BJ (cell line): ENCODE data around the gene BTRC. TPM values are rescaled to one million over a fixed set of nuclear protein-coding genes. Genes with fewer than 3 reads are reported as not detected.

Experiments
- CTCF ChIA-PET: fragments of 350-600 bp; formaldehyde crosslinking; extraction: SDS; loops from one replicate; lab custom pipeline; 2021; ENCODE audit warnings: antibody characterized with exemption, inconsistent platforms; lab: Yijun Ruan, JAX
- POLR2A ChIA-PET: fragments of 300-600 bp; sonication (Branson Sonifier 250); formaldehyde crosslinking; extraction: SDS; loops from one replicate; lab custom pipeline; 2021; ENCODE audit warnings: antibody characterized with exemption; lab: Charles Lee
- DNase-seq: peaks from one replicate; pipeline ENCODE4 v3.0.0-alpha.2; 2011; ENCODE audit warnings: low read depth
- H3K27me3 ChIP-seq: 2 replicates; pipeline ENCODE4 v1.6.0; 2011; ENCODE audit warnings: low read length; ENCODE audit not compliant: control insufficient read depth, insufficient read depth
- H3K36me3 ChIP-seq: 2 replicates; pipeline ENCODE4 v1.5.1; 2011; ENCODE audit warnings: low read length; ENCODE audit not compliant: control insufficient read depth, insufficient read depth
- H3K4me3 ChIP-seq: 2 replicates; pipeline ENCODE4 v1.5.1; 2011; ENCODE audit warnings: low read depth, mild to moderate bottlenecking, control low read depth, low read length
- polyA plus RNA-seq: library from polyadenylated mRNA; depleted of rRNA; stranded (reverse); fragments of >200 nt; gene quantifications from 2 replicates; pipeline ENCODE4 v1.2.3, GENCODE V29; 2011
- TF ChIP-seq, protein P1 (sequence below): IDR thresholded peaks from 2 replicates; pipeline ENCODE4 v1.5.1; 2011; ENCODE audit warnings: low read depth, mild to moderate bottlenecking, control low read depth, inconsistent platforms, low read length, moderate library complexity; ENCODE audit not compliant: insufficient read depth

The BTRC gene
- polyA plus RNA-seq, 1 experiment: 9.1 TPM

DNA sequence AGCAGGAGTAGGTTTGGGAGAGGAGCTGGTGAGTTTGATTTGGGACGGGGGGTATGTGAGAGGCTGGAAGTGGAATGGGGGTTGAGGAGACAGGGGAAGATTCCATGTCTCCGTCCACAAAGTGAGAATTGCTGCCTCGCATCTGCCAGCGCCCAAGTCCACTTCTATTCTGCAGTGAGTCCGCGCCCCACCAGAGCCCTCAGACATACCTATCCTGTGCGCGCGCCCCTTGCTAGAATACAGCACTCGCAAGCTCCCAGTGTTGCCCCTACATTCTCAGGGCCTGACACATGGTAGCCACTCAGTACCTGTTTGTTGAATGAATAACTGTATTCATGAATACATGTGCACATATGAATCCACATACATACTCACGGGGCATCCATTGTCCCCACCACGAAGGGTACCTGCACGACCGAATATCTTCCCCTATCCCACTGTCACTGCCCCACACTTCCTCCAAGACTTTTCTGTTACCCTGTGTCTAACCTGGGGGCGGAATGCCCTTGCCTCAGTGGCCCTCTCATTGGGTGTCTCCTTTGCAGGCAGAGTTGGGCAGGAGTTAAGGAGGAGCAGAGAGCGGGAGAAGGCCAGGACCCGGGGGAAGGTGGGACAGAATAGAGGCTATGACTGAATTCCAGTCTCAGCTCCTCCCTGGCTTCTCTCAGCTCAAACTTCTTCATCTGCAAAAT is 214.2 kb downstream of the BTRC start:
- TF ChIP-seq, protein P1, sequence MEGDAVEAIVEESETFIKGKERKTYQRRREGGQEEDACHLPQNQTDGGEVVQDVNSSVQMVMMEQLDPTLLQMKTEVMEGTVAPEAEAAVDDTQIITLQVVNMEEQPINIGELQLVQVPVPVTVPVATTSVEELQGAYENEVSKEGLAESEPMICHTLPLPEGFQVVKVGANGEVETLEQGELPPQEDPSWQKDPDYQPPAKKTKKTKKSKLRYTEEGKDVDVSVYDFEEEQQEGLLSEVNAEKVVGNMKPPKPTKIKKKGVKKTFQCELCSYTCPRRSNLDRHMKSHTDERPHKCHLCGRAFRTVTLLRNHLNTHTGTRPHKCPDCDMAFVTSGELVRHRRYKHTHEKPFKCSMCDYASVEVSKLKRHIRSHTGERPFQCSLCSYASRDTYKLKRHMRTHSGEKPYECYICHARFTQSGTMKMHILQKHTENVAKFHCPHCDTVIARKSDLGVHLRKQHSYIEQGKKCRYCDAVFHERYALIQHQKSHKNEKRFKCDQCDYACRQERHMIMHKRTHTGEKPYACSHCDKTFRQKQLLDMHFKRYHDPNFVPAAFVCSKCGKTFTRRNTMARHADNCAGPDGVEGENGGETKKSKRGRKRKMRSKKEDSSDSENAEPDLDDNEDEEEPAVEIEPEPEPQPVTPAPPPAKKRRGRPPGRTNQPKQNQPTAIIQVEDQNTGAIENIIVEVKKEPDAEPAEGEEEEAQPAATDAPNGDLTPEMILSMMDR: no peak
- no peak for DNase-seq
- ChIA-PET CTCF (interaction anchor here (1.5 to 7.8 kb wide), 3 partner anchors 12 to 355 kb away, joined by 5 to 115 read pairs (median 32); no protein-coding TSS in a partner anchor), POLR2A (no interaction called here)
- Histone ChIP-seq H3K27me3 (peaks cover 30% of the 10 kb centered on the region), H3K36me3 (no peaks in the 10 kb centered on the region), H3K4me3 (no peak overlapping the region)

DNA sequence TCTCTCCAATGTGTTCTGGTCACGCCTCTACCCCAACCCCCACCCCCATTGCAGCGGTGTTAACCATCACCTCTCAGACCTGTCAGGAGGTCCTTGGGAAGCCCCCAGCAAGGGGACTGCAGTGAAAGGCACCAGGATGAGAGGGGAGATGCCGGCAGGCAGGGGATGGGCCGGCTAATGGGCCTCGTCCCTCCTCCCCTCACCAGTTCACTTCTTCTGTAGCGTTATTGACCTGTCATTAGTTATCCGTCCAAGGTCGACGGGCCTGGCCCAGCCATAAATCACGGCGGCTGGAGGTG is 215.3 kb downstream of the BTRC start:
- Histone ChIP-seq H3K36me3 (no peaks in the 10 kb centered on the region), H3K27me3 (peaks cover 30% of the 10 kb centered on the region), H3K4me3 (peak overlapping the region; percentile 71)
- TF ChIP-seq, protein P1: no peak
- POLR2A ChIA-PET: interaction anchor here (0.6 kb wide), 1 partner anchor 135 kb away, joined by 4 read pairs; no protein-coding TSS in a partner anchor
- DNase-seq: no peak
- CTCF ChIA-PET: interaction anchor here (0.6 to 7.8 kb wide), 30 partner anchors 8 to 518 kb away, joined by 3 to 115 read pairs (median 4); partner anchors contain the start of genes DPCD and POLL

DNA sequence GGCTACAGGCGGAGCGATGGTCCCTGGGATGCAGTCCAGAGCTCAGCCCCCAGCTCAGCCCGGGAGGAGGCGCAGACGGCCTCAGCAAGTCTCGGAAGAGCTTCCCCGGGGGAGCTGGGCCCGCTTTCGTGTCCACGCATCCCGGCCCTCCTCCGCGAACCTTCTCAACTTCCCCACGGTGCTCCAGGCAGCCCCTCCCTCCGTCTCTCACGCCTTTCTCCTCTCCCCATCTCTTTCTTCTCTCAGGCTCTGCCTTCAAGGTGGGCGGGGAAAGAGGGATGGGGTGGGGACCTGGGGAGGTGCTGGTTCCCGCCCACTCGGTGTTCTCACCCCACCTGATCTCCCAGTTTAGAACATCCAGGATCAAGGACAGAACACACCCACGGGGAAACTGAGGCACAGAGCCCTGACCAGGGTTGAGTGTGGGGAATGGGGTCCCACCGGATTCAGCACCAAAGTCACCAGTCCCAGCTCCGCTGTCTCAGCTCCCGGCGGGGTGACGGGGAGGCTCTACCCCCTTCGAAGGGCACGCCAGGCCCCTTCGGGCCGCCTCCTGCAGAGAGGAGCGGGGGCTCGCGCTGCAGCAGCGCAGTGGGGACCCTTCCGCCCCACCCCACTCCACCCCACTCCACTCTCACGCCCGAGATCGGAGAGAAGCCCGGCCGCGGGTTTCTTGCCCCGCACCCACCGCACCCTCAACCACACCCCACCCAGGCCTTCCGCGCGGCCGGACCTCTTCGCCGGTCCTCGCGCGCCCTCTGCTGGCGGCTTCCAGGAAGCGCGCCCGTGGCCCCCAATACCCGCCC is 215.9 kb downstream of the BTRC start:
- TF ChIP-seq, protein P1: peak; percentile 72
- POLR2A ChIA-PET: interaction anchor here (0.6 kb wide), 1 partner anchor 136 kb away, joined by 4 read pairs; no protein-coding TSS in a partner anchor
- CTCF ChIA-PET: interaction anchor here (0.6 to 7.8 kb wide), 38 partner anchors 9 to 518 kb away, joined by 3 to 115 read pairs (median 4); partner anchors contain the start of genes DPCD and POLL
- peaks cover 29% of the 10 kb centered on the region for H3K27me3 ChIP-seq
- no peak for DNase-seq
- no peaks in the 10 kb centered on the region for H3K36me3 ChIP-seq
- H3K4me3 ChIP-seq: peak overlapping the region; percentile 71

DNA sequence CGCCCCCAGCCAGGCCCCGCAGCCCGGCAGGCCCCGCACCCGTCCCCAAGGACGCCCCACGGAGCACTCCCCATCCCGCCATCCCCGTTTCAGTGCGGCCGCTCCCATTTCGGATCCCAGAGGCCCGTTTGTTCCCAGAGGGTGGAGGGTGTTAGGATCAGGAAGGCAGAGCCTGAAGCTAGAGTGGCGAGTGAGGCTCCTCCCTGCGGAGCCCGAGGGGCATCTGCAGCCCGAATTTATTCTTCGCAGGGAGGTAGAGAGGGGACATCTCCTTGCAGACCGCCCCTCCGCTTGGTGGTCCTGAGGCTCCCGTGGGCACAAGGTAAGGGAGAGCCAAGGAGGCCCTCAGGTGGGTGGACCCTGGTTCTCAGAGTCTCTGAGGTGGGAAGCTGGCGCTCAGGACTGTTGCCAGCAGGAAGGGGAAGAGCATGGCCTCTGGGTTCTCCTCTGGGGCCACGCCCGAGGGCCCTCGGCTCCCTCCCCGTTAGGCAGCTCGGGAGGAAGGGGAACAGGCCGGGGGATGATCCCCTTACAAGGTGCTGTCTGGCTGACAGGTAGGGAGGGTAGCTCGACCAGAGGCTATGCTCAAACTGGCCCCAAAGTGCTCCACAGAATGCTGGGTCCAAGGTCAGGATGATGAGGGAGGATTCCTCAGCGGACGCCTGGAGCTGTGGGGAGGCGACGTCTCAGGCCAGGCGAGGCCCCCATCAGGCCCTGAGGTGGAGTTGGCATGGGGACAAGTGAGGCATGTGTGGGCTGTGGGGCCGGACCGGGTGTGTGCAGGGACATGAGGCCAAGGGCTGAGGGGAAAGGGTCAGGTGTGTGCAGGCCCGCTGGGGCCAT is 216.7 kb downstream of the BTRC start:
- H3K27me3 ChIP-seq: peaks cover 25% of the 10 kb centered on the region
- ChIA-PET POLR2A (no interaction called here), CTCF (interaction anchor here (0.7 to 7.8 kb wide), 30 partner anchors 10 to 475 kb away, joined by 3 to 115 read pairs (median 7); partner anchors contain the start of genes DPCD and POLL)
- no peaks in the 10 kb centered on the region for H3K36me3 ChIP-seq
- TF ChIP-seq, protein P1: no peak
- H3K4me3 ChIP-seq: peak overlapping the region; percentile 71
- DNase-seq: no peak
